Measurements from ENCODE around the gene OMP.
A peak's percentile ranks its signal among the peaks of the same experiment; 100 is the strongest.

Gene OMP

GRCh38 chr11:77122576-77123212 is 20.1 kb downstream of the OMP start:
- H3K4me3 ChIP-seq = no peak overlapping the region
- H3K4me1 ChIP-seq = peaks cover 4% of the 10 kb centered on the region
- H3K36me3 ChIP-seq (replicated peaks) = no peaks in the 10 kb centered on the region
- no peaks in the 10 kb centered on the region for H3K27me3 ChIP-seq (ENCODE audit: low read depth)
- in situ Hi-C loops (cut with MboI; ENCODE audit: low sequenced_read_pairs) = no loop called here
- H3K9me3 ChIP-seq = no peaks in the 10 kb centered on the region
- no peak for DNase-seq (ENCODE audit: low spot score in 2 of 2)

GRCh38 chr11:77123591-77123990 is 21.0 kb downstream of the OMP start:
- peaks cover 6% of the 10 kb centered on the region for H3K4me1 ChIP-seq
- no peaks in the 10 kb centered on the region for H3K9me3 ChIP-seq
- in situ Hi-C loops (cut with MboI; ENCODE audit: low sequenced_read_pairs) = no loop called here
- DNase-seq (ENCODE audit: low spot score in 2 of 2) = no peak
- H3K36me3 ChIP-seq (replicated peaks) = no peaks in the 10 kb centered on the region
- H3K27me3 ChIP-seq (ENCODE audit: low read depth) = no peaks in the 10 kb centered on the region
- H3K4me3 ChIP-seq = no peak overlapping the region

GRCh38 chr11:77124041-77124440 is 21.4 kb downstream of the OMP start:
- no peaks in the 10 kb centered on the region for H3K27me3 ChIP-seq (ENCODE audit: low read depth)
- H3K9me3 ChIP-seq = no peaks in the 10 kb centered on the region
- H3K4me1 ChIP-seq = peaks cover 6% of the 10 kb centered on the region
- H3K4me3 ChIP-seq = no peak overlapping the region
- no peaks in the 10 kb centered on the region for H3K36me3 ChIP-seq (replicated peaks)
- no peak for DNase-seq (ENCODE audit: low spot score in 2 of 2)
- in situ Hi-C loops (cut with MboI; ENCODE audit: low sequenced_read_pairs) = no loop called here

GRCh38 chr11:77124488-77124887 is 21.8 kb downstream of the OMP start:
- in situ Hi-C loops (cut with MboI; ENCODE audit: low sequenced_read_pairs) = no loop called here
- Histone ChIP-seq H3K4me3 (no peak overlapping the region), H3K9me3 (no peaks in the 10 kb centered on the region), H3K36me3 (replicated peaks) (no peaks in the 10 kb centered on the region), H3K4me1 (peaks cover 6% of the 10 kb centered on the region), H3K27me3 (ENCODE audit: low read depth) (no peaks in the 10 kb centered on the region)
- no peak for DNase-seq (ENCODE audit: low spot score in 2 of 2)

- H3K4me3 ChIP-seq = no peak overlapping the region
- H3K36me3 ChIP-seq (replicated peaks) = no peaks in the 10 kb centered on the region
- in situ Hi-C loops (cut with MboI; ENCODE audit: low sequenced_read_pairs) = no loop called here
- H3K27me3 ChIP-seq (ENCODE audit: low read depth) = no peaks in the 10 kb centered on the region
- H3K4me1 ChIP-seq = peaks cover 6% of the 10 kb centered on the region
- no peaks in the 10 kb centered on the region for H3K9me3 ChIP-seq
- no peak for DNase-seq (ENCODE audit: low spot score in 2 of 2)
Observed at GRCh38 chr11:77125191-77125590, 22.6 kb downstream of the OMP start.

GRCh38 chr11:77125695-77126094 is 23.1 kb downstream of the OMP start:
- H3K36me3 ChIP-seq (replicated peaks) = no peaks in the 10 kb centered on the region
- H3K9me3 ChIP-seq = no peaks in the 10 kb centered on the region
- no peak overlapping the region for H3K4me3 ChIP-seq
- in situ Hi-C loops (cut with MboI; ENCODE audit: low sequenced_read_pairs) = no loop called here
- peaks cover 6% of the 10 kb centered on the region for H3K4me1 ChIP-seq
- no peaks in the 10 kb centered on the region for H3K27me3 ChIP-seq (ENCODE audit: low read depth)
- DNase-seq (ENCODE audit: low spot score in 2 of 2) = no peak

- H3K36me3 ChIP-seq (replicated peaks) = no peaks in the 10 kb centered on the region
- peaks cover 6% of the 10 kb centered on the region for H3K4me1 ChIP-seq
- H3K27me3 ChIP-seq (ENCODE audit: low read depth) = no peaks in the 10 kb centered on the region
- no peak for DNase-seq (ENCODE audit: low spot score in 2 of 2)
- in situ Hi-C loops (cut with MboI; ENCODE audit: low sequenced_read_pairs) = no loop called here
- H3K9me3 ChIP-seq = no peaks in the 10 kb centered on the region
- no peak overlapping the region for H3K4me3 ChIP-seq
Observed at GRCh38 chr11:77126156-77126775, 23.6 kb downstream of the OMP start.

GRCh38 chr11:77126861-77127234 is 24.2 kb downstream of the OMP start:
- H3K36me3 ChIP-seq (replicated peaks) = no peaks in the 10 kb centered on the region
- peak overlapping the region; percentile 32 for H3K4me3 ChIP-seq
- H3K4me1 ChIP-seq = peaks cover 6% of the 10 kb centered on the region
- DNase-seq (ENCODE audit: low spot score in 2 of 2) = no peak
- no peaks in the 10 kb centered on the region for H3K9me3 ChIP-seq
- in situ Hi-C loops (cut with MboI; ENCODE audit: low sequenced_read_pairs) = no loop called here
- H3K27me3 ChIP-seq (ENCODE audit: low read depth) = no peaks in the 10 kb centered on the region

- peak; percentile 17 to 73 for DNase-seq (ENCODE audit: low spot score in 2 of 2)
- in situ Hi-C loops (cut with MboI; ENCODE audit: low sequenced_read_pairs) = no loop called here
- Histone ChIP-seq H3K4me3 (peak overlapping the region; percentile 32), H3K36me3 (replicated peaks) (no peaks in the 10 kb centered on the region), H3K4me1 (peaks cover 6% of the 10 kb centered on the region), H3K27me3 (ENCODE audit: low read depth) (no peaks in the 10 kb centered on the region), H3K9me3 (no peaks in the 10 kb centered on the region)
Observed at GRCh38 chr11:77127235-77127911, 24.7 kb downstream of the OMP start.

- in situ Hi-C loops (cut with MboI; ENCODE audit: low sequenced_read_pairs) = no loop called here
- Histone ChIP-seq H3K4me1 (peaks cover 6% of the 10 kb centered on the region), H3K4me3 (peak within 1 kb of the TSS; percentile 32), H3K27me3 (ENCODE audit: low read depth) (no peaks in the 10 kb centered on the region), H3K9me3 (no peaks in the 10 kb centered on the region), H3K36me3 (replicated peaks) (no peaks in the 10 kb centered on the region)
- DNase-seq (ENCODE audit: low spot score in 2 of 2) = peak; percentile 31 to 77
Observed at GRCh38 chr11:77127920-77128691, 25.5 kb downstream of the OMP start, which contains the start of gene MYO7A. TSS of gene MYO7A (plus strand) at chr11:77128246. CDS start at chr11:77130635, 2,389 bp downstream.

GRCh38 chr11:77129069-77129841 is 26.6 kb downstream of the OMP start:
- in situ Hi-C loops (cut with MboI; ENCODE audit: low sequenced_read_pairs) = no loop called here
- no peaks in the 10 kb centered on the region for H3K27me3 ChIP-seq (ENCODE audit: low read depth)
- H3K9me3 ChIP-seq = no peaks in the 10 kb centered on the region
- H3K36me3 ChIP-seq (replicated peaks) = no peaks in the 10 kb centered on the region
- no peak for DNase-seq (ENCODE audit: low spot score in 2 of 2)
- H3K4me3 ChIP-seq = no peak overlapping the region
- H3K4me1 ChIP-seq = peaks cover 6% of the 10 kb centered on the region

GRCh38 chr11:77129842-77130756 is 27.5 kb downstream of the OMP start:
- no peak for DNase-seq (ENCODE audit: low spot score in 2 of 2)
- Histone ChIP-seq H3K27me3 (ENCODE audit: low read depth) (no peaks in the 10 kb centered on the region), H3K9me3 (no peaks in the 10 kb centered on the region), H3K4me3 (no peak overlapping the region), H3K36me3 (replicated peaks) (no peaks in the 10 kb centered on the region), H3K4me1 (peaks cover 6% of the 10 kb centered on the region)
- in situ Hi-C loops (cut with MboI; ENCODE audit: low sequenced_read_pairs) = loop anchor here (10.0 kb wide), 1 partner anchor 55 kb away; no protein-coding TSS in a partner anchor
